Left ventricle myocardium inferior (tissue), 1 donor: Measurements from ENCODE around the gene CACNB1. TPM values are rescaled to one million over a fixed set of nuclear protein-coding genes. Genes with fewer than 3 reads are reported as not detected.

Experiments used
- DNase-seq: peaks from one replicate; pipeline ENCODE4 v3.0.0-alpha.2; 2020
- H3K27ac ChIP-seq: fragments of 200-600 bp; replicated peaks from 2 replicates; pipeline ENCODE4 v1.8.0; 2021
- H3K27me3 ChIP-seq: fragments of 200-600 bp; 2 replicates; pipeline ENCODE4 v1.8.0; 2021; ENCODE audit warnings: low read depth
- H3K36me3 ChIP-seq: fragments of 200-600 bp; 2 replicates; pipeline ENCODE4 v1.8.0; 2021
- H3K4me1 ChIP-seq: fragments of 200-600 bp; 2 replicates; pipeline ENCODE4 v1.8.0; 2021
- H3K4me3 ChIP-seq: fragments of 200-600 bp; 2 replicates; pipeline ENCODE4 v1.8.0; 2021; ENCODE audit warnings: mild to moderate bottlenecking, moderate library complexity
- H3K9me3 ChIP-seq: fragments of 200-600 bp; replicated peaks from 2 replicates; pipeline ENCODE4 v1.8.0; 2021
- intact Hi-C: fragments of 100-400 bp; cut with micrococcal nuclease; formaldehyde crosslinking; loops from one replicate; pipeline ENCODE4 v1.11.0; 2022
- total RNA-seq: library from RNA; stranded (reverse); fragmentation: NEBNext Ultra II Directional; extraction: Animal tissue kit (Norgen Biotek cat#: 25700); gene quantifications from one replicate; pipeline ENCODE4 v1.2.1, GENCODE V29; 2021
- TF ChIP-seq, protein P1 (sequence below): fragments of 200-600 bp; IDR thresholded peaks from 2 replicates; pipeline ENCODE4 v1.8.0; 2021; ENCODE audit warnings: antibody characterized with exemption, mild to moderate bottlenecking, borderline replicate concordance
- donor health status: DM: no; HTN: yes; CAD: no; lungs with severe emphysema.

CACNB1 gene
- total RNA-seq, 1 donor from 2014 or later = 3.7 TPM

DNA sequence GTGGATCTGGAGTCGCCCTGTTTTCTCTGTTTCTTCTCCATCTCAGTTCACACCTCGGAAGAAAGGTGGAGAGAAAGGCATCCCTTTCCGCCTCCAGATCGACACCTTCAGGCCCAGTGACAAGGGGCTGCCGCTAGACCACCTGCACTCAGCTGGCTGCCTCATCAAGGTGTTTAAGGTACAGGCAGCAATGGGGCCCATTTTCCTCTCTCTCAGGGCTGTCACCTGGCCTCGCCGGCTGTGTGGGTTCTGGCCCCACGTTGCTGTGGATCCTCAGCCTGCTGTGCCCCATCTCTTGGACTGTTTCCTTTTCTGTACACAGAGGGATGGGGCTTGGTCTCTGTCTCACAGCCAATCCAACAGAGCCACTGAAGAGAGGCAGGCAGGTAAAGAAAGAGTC, 45.7 kb upstream of the CACNB1 start:
- DNase-seq = no peak
- Histone ChIP-seq H3K36me3 (no peaks in the 10 kb centered on the region), H3K4me3 (no peak overlapping the region), H3K9me3 (no peaks in the 10 kb centered on the region), H3K27ac (no peak overlapping the region), H3K27me3 (peaks cover 26% of the 10 kb centered on the region), H3K4me1 (peaks cover 23% of the 10 kb centered on the region)
- intact Hi-C loops = loop anchor here (10.0 kb wide), 1 partner anchor 78 kb away; the partner anchor contains the start of gene ARL5C
- TF ChIP-seq, protein P1, sequence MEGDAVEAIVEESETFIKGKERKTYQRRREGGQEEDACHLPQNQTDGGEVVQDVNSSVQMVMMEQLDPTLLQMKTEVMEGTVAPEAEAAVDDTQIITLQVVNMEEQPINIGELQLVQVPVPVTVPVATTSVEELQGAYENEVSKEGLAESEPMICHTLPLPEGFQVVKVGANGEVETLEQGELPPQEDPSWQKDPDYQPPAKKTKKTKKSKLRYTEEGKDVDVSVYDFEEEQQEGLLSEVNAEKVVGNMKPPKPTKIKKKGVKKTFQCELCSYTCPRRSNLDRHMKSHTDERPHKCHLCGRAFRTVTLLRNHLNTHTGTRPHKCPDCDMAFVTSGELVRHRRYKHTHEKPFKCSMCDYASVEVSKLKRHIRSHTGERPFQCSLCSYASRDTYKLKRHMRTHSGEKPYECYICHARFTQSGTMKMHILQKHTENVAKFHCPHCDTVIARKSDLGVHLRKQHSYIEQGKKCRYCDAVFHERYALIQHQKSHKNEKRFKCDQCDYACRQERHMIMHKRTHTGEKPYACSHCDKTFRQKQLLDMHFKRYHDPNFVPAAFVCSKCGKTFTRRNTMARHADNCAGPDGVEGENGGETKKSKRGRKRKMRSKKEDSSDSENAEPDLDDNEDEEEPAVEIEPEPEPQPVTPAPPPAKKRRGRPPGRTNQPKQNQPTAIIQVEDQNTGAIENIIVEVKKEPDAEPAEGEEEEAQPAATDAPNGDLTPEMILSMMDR = no peak

DNA sequence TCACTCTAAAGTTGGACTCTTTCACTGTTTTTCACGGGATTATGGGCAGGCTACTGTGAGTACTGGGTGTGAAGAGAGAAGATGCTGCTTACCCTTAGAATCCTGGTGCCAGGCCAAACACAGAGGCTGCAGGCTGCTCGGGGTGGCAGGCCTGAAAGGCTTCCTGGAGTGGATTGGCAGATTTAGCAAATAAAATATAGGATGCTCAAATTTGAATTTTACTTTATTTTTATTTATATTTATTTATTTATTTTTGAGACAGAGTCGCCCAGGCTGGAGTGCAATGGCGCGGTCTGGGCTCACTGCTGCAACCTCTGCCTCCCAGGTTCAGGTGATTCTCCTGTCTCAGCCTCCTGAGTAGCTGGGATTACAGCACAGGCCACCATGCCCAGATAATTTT, 43.2 kb upstream of the CACNB1 start:
- Histone ChIP-seq H3K4me1 (peaks cover 26% of the 10 kb centered on the region), H3K4me3 (no peak overlapping the region), H3K27me3 (peaks cover 38% of the 10 kb centered on the region), H3K9me3 (no peaks in the 10 kb centered on the region), H3K27ac (no peak overlapping the region), H3K36me3 (no peaks in the 10 kb centered on the region)
- TF ChIP-seq, protein P1 = no peak
- no peak for DNase-seq
- intact Hi-C loops = loop anchor here (10.0 kb wide), 1 partner anchor 76 kb away; the partner anchor contains the start of gene ARL5C

DNA sequence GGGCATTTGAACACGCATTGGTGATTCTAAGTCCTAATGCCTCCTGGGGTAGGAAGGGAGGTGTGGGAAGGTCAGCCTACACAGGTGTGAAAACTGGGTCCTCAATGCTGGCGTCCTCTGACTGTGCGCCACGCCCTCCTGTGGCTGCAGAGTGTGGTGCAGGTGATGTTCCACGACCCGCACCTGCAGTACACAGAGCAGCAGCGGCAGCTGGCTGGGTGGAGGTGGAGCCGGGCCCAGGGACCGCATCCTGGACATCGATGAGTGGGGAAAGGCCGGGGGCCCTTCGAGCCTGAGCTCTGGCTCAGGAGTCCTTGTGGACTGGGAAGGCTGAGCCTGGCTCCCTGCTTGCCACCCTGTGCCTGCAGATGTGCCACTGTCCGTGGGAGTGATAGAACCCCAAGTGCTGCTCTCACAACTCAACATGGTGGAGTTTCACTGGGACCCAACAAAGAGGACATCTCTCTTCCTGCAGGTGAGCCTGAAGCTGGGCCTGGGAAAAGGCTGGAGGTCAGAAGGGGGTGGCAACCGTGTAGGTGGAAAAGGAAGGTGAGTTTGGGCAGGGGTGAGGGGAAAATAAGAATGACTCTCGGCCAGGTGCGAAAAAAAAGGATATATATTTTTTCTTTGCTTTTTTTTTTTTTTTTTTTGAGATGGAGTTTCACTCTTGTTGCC, 42.3 kb upstream of the CACNB1 start:
- intact Hi-C loops = loop anchor here (10.0 kb wide), 1 partner anchor 75 kb away; the partner anchor contains the start of gene ARL5C
- Histone ChIP-seq H3K9me3 (no peaks in the 10 kb centered on the region), H3K4me1 (peaks cover 19% of the 10 kb centered on the region), H3K27me3 (peaks cover 46% of the 10 kb centered on the region), H3K4me3 (no peak overlapping the region), H3K36me3 (no peaks in the 10 kb centered on the region), H3K27ac (no peak overlapping the region)
- TF ChIP-seq, protein P1 = peak; percentile 62
- no peak for DNase-seq

DNA sequence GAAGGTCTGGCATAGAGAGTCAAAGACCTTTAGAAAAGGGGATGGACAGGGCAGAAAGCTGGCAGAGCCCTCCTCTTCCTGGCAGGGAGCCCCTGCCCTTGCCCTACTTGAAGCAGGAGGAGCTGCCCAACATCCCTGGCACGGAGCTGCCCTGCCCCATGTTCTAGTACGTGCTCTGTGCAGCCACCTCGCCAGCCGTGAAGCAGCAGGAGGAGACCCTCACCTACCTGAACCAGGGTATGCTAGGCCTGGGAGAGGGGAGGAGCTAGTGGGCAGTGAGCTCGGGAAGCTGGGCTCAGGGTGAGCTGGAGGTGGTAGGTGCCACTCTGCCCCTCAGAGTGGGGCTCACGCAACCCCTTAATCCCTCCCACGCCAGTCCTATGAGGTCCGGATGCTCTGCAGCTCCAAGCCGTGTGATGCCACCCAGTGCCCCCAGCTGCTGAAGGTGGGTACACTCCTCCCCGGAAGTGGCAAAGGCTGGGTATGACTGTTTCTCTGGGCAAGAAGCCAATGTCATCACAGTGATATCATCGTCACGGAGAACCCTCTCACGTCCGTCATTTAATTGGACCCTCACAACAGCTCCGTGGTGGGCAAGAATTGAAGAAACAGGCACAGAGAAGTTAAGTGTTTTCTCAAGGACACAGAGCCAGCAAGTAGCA, 41.0 kb upstream of the CACNB1 start:
- no peaks in the 10 kb centered on the region for H3K36me3 ChIP-seq
- DNase-seq = peak; percentile 55
- H3K4me1 ChIP-seq = peaks cover 9% of the 10 kb centered on the region
- H3K27ac ChIP-seq = no peak overlapping the region
- H3K27me3 ChIP-seq = peaks cover 59% of the 10 kb centered on the region
- intact Hi-C loops = no loop called here
- H3K9me3 ChIP-seq = no peaks in the 10 kb centered on the region
- H3K4me3 ChIP-seq = no peak overlapping the region
- TF ChIP-seq, protein P1 = no peak

DNA sequence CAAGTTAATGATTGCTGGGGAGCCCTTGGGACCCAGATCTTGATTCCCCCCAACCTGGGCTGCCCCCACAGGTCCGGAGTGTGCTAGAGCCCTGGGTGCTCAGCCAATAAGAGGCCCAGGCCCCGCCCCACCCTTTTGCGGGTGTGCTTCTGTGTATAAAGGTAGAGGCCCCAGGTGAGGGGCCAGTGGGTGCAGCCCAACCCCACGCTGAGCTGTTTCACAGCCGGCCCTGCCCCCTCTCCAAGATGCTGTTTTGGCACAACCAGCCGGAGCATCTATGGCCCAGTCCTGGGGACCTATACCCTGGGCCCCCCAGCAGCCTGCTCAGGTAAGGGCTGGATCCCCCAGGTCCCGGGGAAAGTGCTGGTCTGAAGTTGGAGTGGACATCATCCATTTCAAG, 40.1 kb upstream of the CACNB1 start:
- no peak overlapping the region for H3K4me3 ChIP-seq
- intact Hi-C loops = no loop called here
- TF ChIP-seq, protein P1 = no peak
- H3K36me3 ChIP-seq = no peaks in the 10 kb centered on the region
- peaks cover 68% of the 10 kb centered on the region for H3K27me3 ChIP-seq
- H3K27ac ChIP-seq = no peak overlapping the region
- H3K4me1 ChIP-seq = peaks cover 9% of the 10 kb centered on the region
- no peaks in the 10 kb centered on the region for H3K9me3 ChIP-seq
- no peak for DNase-seq
